GM12801 (cell line): ENCODE results near the gene RAPSN.

Source experiments
- CTCF ChIP-seq: IDR thresholded peaks from one replicate; pipeline ENCODE4 v1.5.1; 2011; ENCODE audit warnings: control low read depth; ENCODE audit not compliant: insufficient read length; ENCODE audit errors: extremely low read depth

RAPSN gene

GRCh38 chr11:47447906-47448305 lies 1.0 kb downstream of the RAPSN start:
- no peak for TF ChIP-seq CTCF

GRCh38 chr11:47446833-47447232 lies 2.1 kb downstream of the RAPSN start:
- TF ChIP-seq CTCF = no peak

- TF ChIP-seq CTCF = no peak
These were observed 3.1 kb downstream of the RAPSN start for GRCh38 chr11:47445840-47446239.

GRCh38 chr11:47443817-47444216 lies 5.1 kb downstream of the RAPSN start:
- TF ChIP-seq CTCF = no peak

GRCh38 chr11:47443028-47443700 lies 5.8 kb downstream of the RAPSN start:
- TF ChIP-seq CTCF = no peak

GRCh38 chr11:47442514-47442913 lies 6.4 kb downstream of the RAPSN start:
- no peak for TF ChIP-seq CTCF

- no peak for TF ChIP-seq CTCF
These were observed 7.5 kb downstream of the RAPSN start for GRCh38 chr11:47441421-47441820.

- no peak for TF ChIP-seq CTCF
These were observed 8.9 kb downstream of the RAPSN start for GRCh38 chr11:47440054-47440476.
